HG02943 (cell line): ENCODE results near the gene TTL.
"Not testable (repeated sequence)": the region's sequence is repeated elsewhere in the genome, so short reads cannot be mapped to it uniquely, and the experiment has no call there.

Source experiments
- ATAC-seq: cut with Tn5 transposase; IDR thresholded peaks from one replicate; pipeline ENCODE4 v1.9.1; 2021; ENCODE audit warnings: mild to moderate bottlenecking, low read depth, moderate library complexity; ENCODE audit not compliant: unreplicated experiment

TTL gene

GRCh38 chr2:112472547-112473263 lies 9.3 kb upstream of the TTL start:
- ATAC-seq: no peak

- no peak for ATAC-seq
Measured at GRCh38 chr2:112474844-112475486, 7.0 kb upstream of the TTL start.

- ATAC-seq: no peak
Measured at GRCh38 chr2:112476434-112476833, 5.5 kb upstream of the TTL start.

- ATAC-seq: no peak
Measured at GRCh38 chr2:112480530-112481049, 1.4 kb upstream of the TTL start.

GRCh38 chr2:112481050-112481527 lies 867 bp upstream of the TTL start:
- ATAC-seq: peak; percentile 72

- peak; percentile 8 for ATAC-seq
Measured at GRCh38 chr2:112482309-112483041, 519 bp downstream of the TTL start.

- ATAC-seq: no peak
Measured at GRCh38 chr2:112483042-112483473, 1.1 kb downstream of the TTL start.

- no peak for ATAC-seq
Measured at GRCh38 chr2:112483831-112484230, 1.9 kb downstream of the TTL start.

- no peak for ATAC-seq
Measured at GRCh38 chr2:112485849-112486248, 3.9 kb downstream of the TTL start.

GRCh38 chr2:112486895-112487294 lies 4.9 kb downstream of the TTL start:
- ATAC-seq: no peak

- ATAC-seq: no peak
Measured at GRCh38 chr2:112487444-112487961, 5.5 kb downstream of the TTL start.

- no peak for ATAC-seq
Measured at GRCh38 chr2:112488201-112488600, 6.2 kb downstream of the TTL start.

- no peak for ATAC-seq
Measured at GRCh38 chr2:112491946-112492345, 10.0 kb downstream of the TTL start.

- no peak for ATAC-seq
Measured at GRCh38 chr2:112493048-112493447, 11.1 kb downstream of the TTL start.

- no peak for ATAC-seq
Measured at GRCh38 chr2:112493858-112494648, 12.1 kb downstream of the TTL start.

GRCh38 chr2:112494828-112495227 lies 12.9 kb downstream of the TTL start:
- ATAC-seq: no peak

GRCh38 chr2:112495878-112496277 lies 13.9 kb downstream of the TTL start:
- ATAC-seq: not testable (repeated sequence)

- not testable (repeated sequence) for ATAC-seq
Measured at GRCh38 chr2:112500850-112501484, 19.0 kb downstream of the TTL start.

GRCh38 chr2:112509239-112509998 lies 27.5 kb downstream of the TTL start:
- ATAC-seq: not testable (repeated sequence)
